HEK293 (cell line): ENCODE data around the gene GPT2.
A peak's percentile ranks its signal among the peaks of the same experiment; 100 is the strongest.

Source experiments
- CTCF ChIA-PET: fragments of 350-600 bp; formaldehyde crosslinking; extraction: SDS; loops from one replicate; lab custom pipeline; 2021; ENCODE audit warnings: antibody characterized with exemption; lab: Yijun Ruan, JAX
- POLR2A ChIA-PET: fragments of 300-600 bp; formaldehyde crosslinking; extraction: SDS; loops from one replicate; lab custom pipeline; 2020; ENCODE audit warnings: antibody characterized with exemption, inconsistent platforms; lab: Yijun Ruan, JAX
- H3K27ac ChIP-seq: fragments of 200-500 bp; sonication (Bioruptor generic); 2 replicates; pipeline ENCODE4 v1.5.1; 2014; ENCODE audit warnings: low read depth, low read length, control low read depth, inconsistent platforms; ENCODE audit errors: extremely low read depth
- H3K36me3 ChIP-seq, 2 experiments: fragments of 200-500 bp in 1 of 2; sonication (Bioruptor generic) in 1 of 2; 1 replicate in 1 of 2; 2 replicates in 1 of 2; pipeline ENCODE4 v1.5.1; 2014 to 2017; ENCODE audit warnings: inconsistent platforms in 2 of 2, low read length in 2 of 2; ENCODE audit not compliant: control insufficient read depth in 2 of 2, insufficient read depth in 1 of 2
- H3K4me1 ChIP-seq: fragments of 200-500 bp; sonication (Bioruptor generic); 2 replicates; pipeline ENCODE4 v1.5.1; 2014; ENCODE audit warnings: mild to moderate bottlenecking, low read length, inconsistent platforms; ENCODE audit not compliant: control insufficient read depth, insufficient read depth
- H3K4me3 ChIP-seq: 2 replicates; pipeline ENCODE4 v1.5.1; 2011; ENCODE audit warnings: low read depth, mild to moderate bottlenecking, control low read depth, low read length, moderate library complexity
- H3K9me3 ChIP-seq: fragments of 200-500 bp; sonication (Bioruptor generic); 2 replicates; pipeline ENCODE4 v1.5.1; 2014; ENCODE audit warnings: low read depth, low read length, inconsistent platforms; ENCODE audit not compliant: control insufficient read depth, insufficient read depth
- EGR2 ChIP-seq: fragments of 450-650 bp; formaldehyde crosslinking; IDR thresholded peaks from 2 replicates; pipeline ENCODE4 v1.5.1; 2016; ENCODE audit warnings: low read depth, missing biosample characterization, missing genetic modification characterization
- KLF8 ChIP-seq: fragments of 450-650 bp; formaldehyde crosslinking; IDR thresholded peaks from 2 replicates; pipeline ENCODE4 v1.5.1; 2016; ENCODE audit warnings: missing biosample characterization, missing genetic modification characterization
- MYNN ChIP-seq: fragments of 450-650 bp; formaldehyde crosslinking; IDR thresholded peaks from 2 replicates; pipeline ENCODE4 v1.5.1; 2016; ENCODE audit warnings: missing biosample characterization, missing genetic modification characterization, borderline replicate concordance
- SCRT2 ChIP-seq: fragments of 450-650 bp; formaldehyde crosslinking; IDR thresholded peaks from 2 replicates; pipeline ENCODE4 v1.5.1; 2016; ENCODE audit warnings: missing biosample characterization, missing genetic modification characterization
- ZBTB20 ChIP-seq: fragments of 450-650 bp; formaldehyde crosslinking; IDR thresholded peaks from 2 replicates; pipeline ENCODE4 v1.5.1; 2016; ENCODE audit warnings: missing biosample characterization, missing genetic modification characterization
- ZFP3 ChIP-seq: fragments of 450-650 bp; formaldehyde crosslinking; IDR thresholded peaks from 2 replicates; pipeline ENCODE4 v1.5.1; 2016; ENCODE audit warnings: low read depth, missing biosample characterization, missing genetic modification characterization
- ZNF221 ChIP-seq: fragments of 450-650 bp; formaldehyde crosslinking; IDR thresholded peaks from 2 replicates; pipeline ENCODE4 v1.5.1; 2017; ENCODE audit warnings: missing biosample characterization, missing genetic modification characterization, borderline replicate concordance
- ZNF223 ChIP-seq: fragments of 450-650 bp; formaldehyde crosslinking; IDR thresholded peaks from 2 replicates; pipeline ENCODE4 v1.5.1; 2016; ENCODE audit warnings: missing biosample characterization, missing genetic modification characterization
- ZNF292 ChIP-seq: fragments of 450-650 bp; formaldehyde crosslinking; IDR thresholded peaks from 2 replicates; pipeline ENCODE4 v1.5.1; 2016; ENCODE audit warnings: low read depth, missing biosample characterization, missing genetic modification characterization, borderline replicate concordance
- ZNF404 ChIP-seq: fragments of 450-650 bp; formaldehyde crosslinking; IDR thresholded peaks from 2 replicates; pipeline ENCODE4 v1.5.1; 2017; ENCODE audit warnings: missing biosample characterization, missing genetic modification characterization
- ZNF521 ChIP-seq: fragments of 450-650 bp; formaldehyde crosslinking; IDR thresholded peaks from 2 replicates; pipeline ENCODE4 v1.5.1; 2017; ENCODE audit warnings: missing biosample characterization, mild to moderate bottlenecking, missing genetic modification characterization
- ZNF610 ChIP-seq: fragments of 450-650 bp; formaldehyde crosslinking; IDR thresholded peaks from 2 replicates; pipeline ENCODE4 v1.5.1; 2016; ENCODE audit warnings: missing biosample characterization, missing genetic modification characterization, borderline replicate concordance
- TF ChIP-seq, protein P1 (sequence below): fragments of 450-650 bp; formaldehyde crosslinking; IDR thresholded peaks from 2 replicates; pipeline ENCODE4 v1.5.1; 2017; ENCODE audit warnings: missing biosample characterization, missing genetic modification characterization
- TF ChIP-seq, protein P2 (sequence below): fragments of 450-650 bp; formaldehyde crosslinking; IDR thresholded peaks from 2 replicates; pipeline ENCODE4 v1.5.1; 2017; ENCODE audit warnings: missing biosample characterization, missing genetic modification characterization

Gene GPT2

GRCh38 chr16:46897471-46897870 is 13.3 kb downstream of the GPT2 start:
- no peak for TF ChIP-seq ZFP3 (tag by site-specific recombination)
- TF ChIP-seq ZBTB20 (tag by site-specific recombination): no peak
- no peak for TF ChIP-seq ZNF223 (tag by site-specific recombination)
- TF ChIP-seq SCRT2: peak; percentile 79
- Histone ChIP-seq H3K36me3 (peaks cover 0 to 41% of the 10 kb centered on the region in 2 experiments; a peak in 2 of 3 replicates), H3K4me1 (no peaks in the 10 kb centered on the region), H3K4me3 (no peak overlapping the region), H3K9me3 (no peaks in the 10 kb centered on the region), H3K27ac (no peak overlapping the region)
- POLR2A ChIA-PET: no interaction called here
- CTCF ChIA-PET: interaction anchor here (1.0 kb wide), 1 partner anchor 10 kb away, joined by 4 read pairs; no protein-coding TSS in a partner anchor

GRCh38 chr16:46898006-46898405 is 13.8 kb downstream of the GPT2 start:
- Histone ChIP-seq H3K27ac (no peak overlapping the region), H3K36me3 (peaks cover 0 to 41% of the 10 kb centered on the region in 2 experiments; a peak in 2 of 3 replicates), H3K9me3 (no peaks in the 10 kb centered on the region), H3K4me1 (no peaks in the 10 kb centered on the region), H3K4me3 (no peak overlapping the region)
- ChIA-PET CTCF (interaction anchor here (1.0 kb wide), 1 partner anchor 10 kb away, joined by 4 read pairs; no protein-coding TSS in a partner anchor), POLR2A (no interaction called here)
- TF ChIP-seq, protein P1, sequence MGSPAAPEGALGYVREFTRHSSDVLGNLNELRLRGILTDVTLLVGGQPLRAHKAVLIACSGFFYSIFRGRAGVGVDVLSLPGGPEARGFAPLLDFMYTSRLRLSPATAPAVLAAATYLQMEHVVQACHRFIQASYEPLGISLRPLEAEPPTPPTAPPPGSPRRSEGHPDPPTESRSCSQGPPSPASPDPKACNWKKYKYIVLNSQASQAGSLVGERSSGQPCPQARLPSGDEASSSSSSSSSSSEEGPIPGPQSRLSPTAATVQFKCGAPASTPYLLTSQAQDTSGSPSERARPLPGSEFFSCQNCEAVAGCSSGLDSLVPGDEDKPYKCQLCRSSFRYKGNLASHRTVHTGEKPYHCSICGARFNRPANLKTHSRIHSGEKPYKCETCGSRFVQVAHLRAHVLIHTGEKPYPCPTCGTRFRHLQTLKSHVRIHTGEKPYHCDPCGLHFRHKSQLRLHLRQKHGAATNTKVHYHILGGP (tag by site-specific recombination): no peak
- TF ChIP-seq KLF8 (no peak), ZNF404 (tag by site-specific recombination) (no peak), ZNF610 (tag by site-specific recombination) (no peak), EGR2 (tag by site-specific recombination) (peak; percentile 7; the same call in 1 of the 2 replicates), ZNF521 (tag by site-specific recombination) (no peak)
- TF ChIP-seq, protein P2, sequence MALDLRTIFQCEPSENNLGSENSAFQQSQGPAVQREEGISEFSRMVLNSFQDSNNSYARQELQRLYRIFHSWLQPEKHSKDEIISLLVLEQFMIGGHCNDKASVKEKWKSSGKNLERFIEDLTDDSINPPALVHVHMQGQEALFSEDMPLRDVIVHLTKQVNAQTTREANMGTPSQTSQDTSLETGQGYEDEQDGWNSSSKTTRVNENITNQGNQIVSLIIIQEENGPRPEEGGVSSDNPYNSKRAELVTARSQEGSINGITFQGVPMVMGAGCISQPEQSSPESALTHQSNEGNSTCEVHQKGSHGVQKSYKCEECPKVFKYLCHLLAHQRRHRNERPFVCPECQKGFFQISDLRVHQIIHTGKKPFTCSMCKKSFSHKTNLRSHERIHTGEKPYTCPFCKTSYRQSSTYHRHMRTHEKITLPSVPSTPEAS (tag by site-specific recombination): no peak

GRCh38 chr16:46899443-46900143 is 15.4 kb downstream of the GPT2 start:
- TF ChIP-seq MYNN (tag by site-specific recombination) (no peak), ZNF221 (no peak), ZNF292 (tag by site-specific recombination) (no peak)
- TF ChIP-seq, protein P1 (tag by site-specific recombination): no peak
- Histone ChIP-seq H3K4me3 (no peak overlapping the region), H3K36me3 (peaks cover 0 to 50% of the 10 kb centered on the region in 2 experiments; a peak in 2 of 3 replicates), H3K4me1 (no peaks in the 10 kb centered on the region), H3K27ac (no peak overlapping the region), H3K9me3 (no peaks in the 10 kb centered on the region)
- ChIA-PET CTCF (interaction anchor here (0.6 to 1.2 kb wide), 2 partner anchors 74 to 226 kb away, joined by 3 to 7 read pairs; no protein-coding TSS in a partner anchor), POLR2A (no interaction called here)
